Measurements from ENCODE around the gene HEXB.
"Not testable (repeated sequence)": the region's sequence is repeated elsewhere in the genome, so short reads cannot be mapped to it uniquely, and the experiment has no call there.

Gene HEXB

GRCh38 chr5:74738406-74738805, 53.4 kb downstream of the HEXB start:
- DNase-seq (ENCODE audit: low read depth, low spot score) = no peak

- DNase-seq (ENCODE audit: low read depth, low spot score) = not testable (repeated sequence)
Measured at GRCh38 chr5:74748742-74749141, 63.7 kb downstream of the HEXB start.

- no peak for DNase-seq (ENCODE audit: low read depth, low spot score)
Measured at GRCh38 chr5:74761241-74761640, 76.2 kb downstream of the HEXB start.

GRCh38 chr5:74762599-74762998, 77.6 kb downstream of the HEXB start:
- no peak for DNase-seq (ENCODE audit: low read depth, low spot score)

GRCh38 chr5:74763504-74763903, 78.5 kb downstream of the HEXB start:
- DNase-seq (ENCODE audit: low read depth, low spot score) = no peak

- DNase-seq (ENCODE audit: low read depth, low spot score) = no peak
Measured at GRCh38 chr5:74765201-74765600, 80.2 kb downstream of the HEXB start.

- no peak for DNase-seq (ENCODE audit: low read depth, low spot score)
Measured at GRCh38 chr5:74765929-74766328, 80.9 kb downstream of the HEXB start.

GRCh38 chr5:74766418-74766848, 81.4 kb downstream of the HEXB start:
- no peak for DNase-seq (ENCODE audit: low read depth, low spot score)

- DNase-seq (ENCODE audit: low read depth, low spot score) = peak; percentile 88
Measured at GRCh38 chr5:74766849-74767578, 82.0 kb downstream of the HEXB start, which contains the start of the genes GFM2 and NSA2. GFM2 (minus strand) TSS chr5:74767117; CDS start chr5:74763742, 3,375 bp downstream. NSA2 (plus strand) TSS chr5:74767249; CDS start chr5:74767361, 112 bp downstream.

- no peak for DNase-seq (ENCODE audit: low read depth, low spot score)
Measured at GRCh38 chr5:74767579-74767913, 82.5 kb downstream of the HEXB start.

All from activated naive CD8-positive, alpha-beta T cell treated with anti-CD3 and anti-CD28 coated beads, Interleukin-2, amount 50 U/mL, for 16 hours (primary cell).